ENCODE data around the gene CEP41.

DNA sequence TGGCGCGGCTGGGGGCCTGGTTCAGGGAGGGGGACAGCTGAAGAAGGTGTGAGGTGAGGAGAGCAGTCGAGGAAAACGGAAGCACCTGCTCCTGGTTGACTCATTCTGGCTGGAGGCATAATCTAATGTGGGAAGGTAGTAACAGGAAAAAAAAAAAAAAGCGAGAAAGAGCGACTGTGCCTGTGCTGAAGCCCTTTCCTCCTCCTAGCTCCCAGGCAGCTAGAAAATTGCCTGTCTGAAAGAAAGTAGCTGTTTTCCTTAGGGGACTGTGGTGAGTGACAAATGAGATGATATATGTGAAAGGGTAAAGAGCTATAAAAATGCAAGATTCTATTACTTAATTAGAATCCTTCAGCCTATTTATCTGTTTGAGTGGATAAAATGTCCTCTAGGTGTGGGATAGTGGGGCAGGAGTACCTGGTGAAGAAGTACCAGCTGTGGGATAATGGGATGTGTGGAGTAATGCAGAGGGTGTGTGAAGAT lies 46.2 kb upstream of the CEP41 start:
- TF ChIP-seq CTCF (IDR thresholded peaks at IDR 0.05) (no peak), POLR2A (IDR thresholded peaks at IDR 0.05) (no peak)

Measured in uterus (tissue), 2 donors.